Activated T-helper 1 cell treated with anti-CD3 and anti-CD28 coated beads, Interleukin-12 subunit alpha, Interleukin-12 subunit beta, Interleukin-2, Interleukin-4 antibody, amounts not matched to agents 30 ng/mL and 10 ng/mL and 1 ng/mL, durations not matched to agents 14 hours and 24 hours and 36 hours (primary cell): ENCODE data around the gene HYAL2. TPM values are rescaled to one million over a fixed set of nuclear protein-coding genes. Genes with fewer than 3 reads are reported as not detected.
A peak's percentile ranks its signal among the peaks of the same experiment; 100 is the strongest.
"Not testable (repeated sequence)": the region's sequence is repeated elsewhere in the genome, so short reads cannot be mapped to it uniquely, and the experiment has no call there.

Source experiments
- DNase-seq: peaks from one replicate; pipeline ENCODE4 v3.0.0; 2021; ENCODE audit warnings: low spot score
- H3K27ac Mint-ChIP-seq: one replicate; pipeline ENCODE4 v1.8.0; 2021; ENCODE audit warnings: mild to moderate bottlenecking, mixed read lengths
- H3K27me3 Mint-ChIP-seq: one replicate; pipeline ENCODE4 v1.8.0; 2022; ENCODE audit warnings: mild to moderate bottlenecking, moderate library complexity, mixed read lengths; ENCODE audit not compliant: insufficient read depth
- H3K36me3 Mint-ChIP-seq: one replicate; pipeline ENCODE4 v1.8.0; 2021; ENCODE audit warnings: low read depth, mixed read lengths
- H3K4me1 Mint-ChIP-seq: one replicate; pipeline ENCODE4 v1.8.0; 2021; ENCODE audit warnings: low read depth, mixed read lengths
- H3K4me3 Mint-ChIP-seq: one replicate; pipeline ENCODE4 v1.8.0; 2021; ENCODE audit warnings: mild to moderate bottlenecking, moderate library complexity, mixed read lengths
- H3K9me3 Mint-ChIP-seq: one replicate; pipeline ENCODE4 v1.8.0; 2021; ENCODE audit warnings: mixed read lengths
- intact Hi-C: fragments of 100-400 bp; cut with micrococcal nuclease; formaldehyde crosslinking; loops from one replicate; pipeline ENCODE4 v1.15.1; 2024
- total RNA-seq: library from RNA; stranded (reverse); gene quantifications from 2 replicates; pipeline ENCODE4 v1.2.3, GENCODE V29; 2022

The HYAL2 gene
- total RNA-seq, 1 donor from 2014 or later, result 15.5 TPM

- no peak overlapping the region for H3K27ac Mint-ChIP-seq
- intact Hi-C loops, result loop anchor here (1.0 kb wide), 5 partner anchors 13 to 152 kb away; no protein-coding TSS in a partner anchor
- H3K27me3 Mint-ChIP-seq, result peaks cover 39% of the 10 kb centered on the region
- DNase-seq, result peak; percentile 82
- peaks cover 21% of the 10 kb centered on the region for H3K4me1 Mint-ChIP-seq
- peak overlapping the region; percentile 71 for H3K4me3 Mint-ChIP-seq
- no peaks in the 10 kb centered on the region for H3K36me3 Mint-ChIP-seq
- H3K9me3 Mint-ChIP-seq, result no peaks in the 10 kb centered on the region
These were observed 49.4 kb downstream of the HYAL2 start for GRCh38 chr3:50272911-50273688.

DNA sequence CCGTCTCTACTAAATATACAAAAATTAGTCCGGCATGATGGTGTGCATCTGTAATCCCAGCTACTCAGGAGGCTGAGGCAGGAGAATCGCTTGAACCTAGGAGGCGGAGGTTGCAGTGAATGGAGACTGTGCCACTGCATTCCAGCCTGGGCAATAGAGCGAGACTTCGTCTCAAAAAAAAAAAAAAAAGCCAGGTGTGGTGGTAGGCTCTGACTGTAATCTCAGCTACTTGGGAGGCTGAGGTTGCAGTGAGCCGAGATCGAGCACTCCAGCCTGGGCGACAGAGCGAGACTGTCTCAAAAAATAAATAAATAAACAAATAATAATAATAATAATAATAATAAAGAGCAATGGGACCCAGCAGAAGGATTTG lies 50.0 kb downstream of the HYAL2 start:
- H3K36me3 Mint-ChIP-seq, H3K9me3 Mint-ChIP-seq, H3K27ac Mint-ChIP-seq, DNase-seq, H3K4me3 Mint-ChIP-seq, intact Hi-C loops: not testable (repeated sequence)
- peaks cover 36% of the 10 kb centered on the region for H3K27me3 Mint-ChIP-seq
- H3K4me1 Mint-ChIP-seq, result peaks cover 21% of the 10 kb centered on the region

DNA sequence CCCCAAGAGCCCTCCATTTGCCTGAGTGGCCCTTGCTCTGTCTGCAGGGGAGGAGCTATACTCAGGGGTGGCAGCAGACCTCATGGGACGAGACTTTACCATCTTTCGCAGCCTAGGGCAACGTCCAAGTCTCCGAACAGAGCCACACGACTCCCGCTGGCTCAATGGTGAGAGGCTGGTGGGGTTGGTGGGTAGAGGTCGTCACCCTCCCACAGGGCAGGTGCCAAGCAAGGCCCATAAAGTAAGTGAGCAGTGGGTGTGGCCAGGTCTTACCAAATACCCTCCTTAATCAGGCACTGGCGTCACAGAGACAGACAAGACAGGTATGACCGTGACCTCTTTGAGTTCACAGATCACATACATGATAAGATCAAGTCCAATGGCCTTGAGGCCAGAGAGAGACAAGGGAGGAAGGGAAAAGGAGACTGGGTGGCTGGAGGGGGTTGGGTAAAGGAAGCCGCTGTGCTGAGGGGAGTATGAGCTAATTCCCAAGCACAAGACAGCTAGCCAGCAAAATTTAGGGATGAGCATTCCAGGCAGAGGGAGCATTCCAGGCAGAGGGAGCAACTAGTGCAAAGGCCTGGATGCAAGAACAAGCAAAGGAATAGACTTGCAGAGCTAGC lies 51.1 kb downstream of the HYAL2 start:
- H3K4me3 Mint-ChIP-seq, result no peak overlapping the region
- H3K4me1 Mint-ChIP-seq, result peaks cover 21% of the 10 kb centered on the region
- DNase-seq, result no peak
- H3K27ac Mint-ChIP-seq, result no peak overlapping the region
- no peaks in the 10 kb centered on the region for H3K9me3 Mint-ChIP-seq
- H3K36me3 Mint-ChIP-seq, result no peaks in the 10 kb centered on the region
- peaks cover 34% of the 10 kb centered on the region for H3K27me3 Mint-ChIP-seq
- intact Hi-C loops, result no loop called here

DNA sequence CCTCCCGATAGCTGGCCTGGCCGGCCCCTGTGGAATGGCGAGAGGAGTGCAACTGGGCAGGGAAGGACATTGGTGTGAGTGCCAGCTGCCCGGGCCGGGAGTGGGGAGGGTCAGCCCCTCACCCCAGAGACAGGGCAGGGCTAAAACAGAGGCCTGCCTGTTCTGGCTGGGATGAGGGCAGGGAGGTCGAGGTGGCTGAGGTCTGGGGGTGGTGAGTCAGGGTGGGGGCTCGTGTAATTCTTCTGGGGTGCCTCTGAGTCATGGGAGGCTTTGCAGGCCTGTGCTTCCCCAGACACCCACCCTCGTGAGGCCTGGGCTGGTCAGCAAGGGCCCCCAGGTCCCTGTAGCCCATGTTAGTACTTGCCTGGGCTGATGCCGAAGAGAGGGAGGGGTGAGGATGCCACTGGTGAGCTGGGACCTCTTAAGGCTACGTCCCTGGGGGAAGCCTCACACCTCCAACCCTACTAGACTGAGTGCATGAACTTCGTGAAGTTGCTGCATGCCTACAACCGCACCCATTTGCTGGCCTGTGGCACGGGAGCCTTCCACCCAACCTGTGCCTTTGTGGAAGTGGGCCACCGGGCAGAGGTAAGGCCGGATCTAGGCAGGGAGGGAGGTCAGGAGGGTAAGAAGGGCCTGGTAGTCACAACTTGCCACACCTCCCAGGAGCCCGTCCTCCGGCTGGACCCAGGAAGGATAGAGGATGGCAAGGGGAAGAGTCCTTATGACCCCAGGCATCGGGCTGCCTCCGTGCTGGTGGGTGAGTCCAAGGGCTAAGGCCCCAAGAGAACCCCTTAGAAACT lies 51.9 kb downstream of the HYAL2 start:
- intact Hi-C loops, result no loop called here
- no peaks in the 10 kb centered on the region for H3K9me3 Mint-ChIP-seq
- no peak overlapping the region for H3K27ac Mint-ChIP-seq
- peaks cover 16% of the 10 kb centered on the region for H3K4me1 Mint-ChIP-seq
- H3K36me3 Mint-ChIP-seq, result no peaks in the 10 kb centered on the region
- DNase-seq, result no peak
- H3K4me3 Mint-ChIP-seq, result no peak overlapping the region
- peaks cover 31% of the 10 kb centered on the region for H3K27me3 Mint-ChIP-seq

DNA sequence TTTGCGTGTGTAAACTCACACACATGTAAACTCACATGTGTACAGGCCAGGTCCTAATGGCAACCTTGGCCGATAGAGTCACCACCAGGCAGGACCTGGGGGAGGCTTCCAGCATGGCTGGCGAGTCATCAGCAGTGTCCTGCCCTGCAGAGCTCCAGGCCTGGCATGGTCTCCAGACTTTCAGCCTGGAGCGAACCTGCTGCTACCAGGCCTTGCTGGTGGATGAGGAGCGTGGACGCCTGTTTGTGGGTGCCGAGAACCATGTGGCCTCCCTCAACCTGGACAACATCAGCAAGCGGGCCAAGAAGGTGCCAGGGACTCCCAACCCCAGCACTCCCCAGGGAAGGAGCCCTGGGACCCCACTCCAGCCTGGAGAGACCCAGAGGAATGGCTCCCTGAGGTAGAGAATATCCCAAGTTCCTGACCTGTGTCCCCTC lies 52.5 kb downstream of the HYAL2 start:
- no peak for DNase-seq
- Mint-ChIP-seq H3K4me3 (no peak overlapping the region), H3K27me3 (peaks cover 26% of the 10 kb centered on the region), H3K9me3 (no peaks in the 10 kb centered on the region), H3K27ac (no peak overlapping the region), H3K4me1 (peaks cover 13% of the 10 kb centered on the region), H3K36me3 (no peaks in the 10 kb centered on the region)
- intact Hi-C loops, result no loop called here

GRCh38 chr3:50269460-50269859 lies 53.1 kb downstream of the HYAL2 start:
- DNase-seq, result no peak
- Mint-ChIP-seq H3K36me3 (no peaks in the 10 kb centered on the region), H3K9me3 (no peaks in the 10 kb centered on the region), H3K27me3 (peaks cover 23% of the 10 kb centered on the region), H3K4me3 (no peak overlapping the region), H3K4me1 (peaks cover 10% of the 10 kb centered on the region), H3K27ac (no peak overlapping the region)
- intact Hi-C loops, result no loop called here

GRCh38 chr3:50268703-50269451 lies 53.7 kb downstream of the HYAL2 start, which contains the start of gene SEMA3B:
SEMA3B (plus strand) TSS chr3:50269147; CDS start chr3:50269241, 94 bp downstream.
- intact Hi-C loops, result no loop called here
- Mint-ChIP-seq H3K27me3 (peaks cover 18% of the 10 kb centered on the region), H3K36me3 (no peaks in the 10 kb centered on the region), H3K4me1 (peaks cover 5% of the 10 kb centered on the region), H3K9me3 (no peaks in the 10 kb centered on the region), H3K4me3 (no peak within 1 kb of the TSS), H3K27ac (no peak within 1 kb of the TSS)
- no peak for DNase-seq

- Mint-ChIP-seq H3K9me3 (no peaks in the 10 kb centered on the region), H3K4me1 (peaks cover 5% of the 10 kb centered on the region), H3K4me3 (no peak overlapping the region), H3K27ac (no peak overlapping the region), H3K27me3 (peaks cover 18% of the 10 kb centered on the region), H3K36me3 (no peaks in the 10 kb centered on the region)
- intact Hi-C loops, result no loop called here
- no peak for DNase-seq
These were observed 54.3 kb downstream of the HYAL2 start for GRCh38 chr3:50268276-50268675.

Other genes starting within 250 kb of the HYAL2 start
- 157 and 162 TPM in 2 replicates for gene RBM5, start 233.8 kb downstream of the HYAL2 start, total RNA-seq
- gene SEMA3F, start 167.4 kb downstream of the HYAL2 start, total RNA-seq, result 0.21 and 0.42 TPM in 2 replicates
- gene GNAT1, start 131.1 kb downstream of the HYAL2 start, total RNA-seq, result not detected in 2 replicates
- not detected in 2 replicates for gene SLC38A3, start 117.5 kb downstream of the HYAL2 start, total RNA-seq
- 237 and 238 TPM in 2 replicates for gene GNAI2, start 86.5 kb downstream of the HYAL2 start, total RNA-seq
- gene SEMA3B, start 53.6 kb downstream of the HYAL2 start, total RNA-seq, result 0.49 and 1.0 TPM in 2 replicates
- gene LSMEM2, start 43.7 kb downstream of the HYAL2 start, total RNA-seq, result not detected in 2 replicates
- gene IFRD2, start 30.3 kb downstream of the HYAL2 start, total RNA-seq, result 215 TPM in 2 replicates
- 7.9 and 8.0 TPM in 2 replicates for gene HYAL3, start 23.3 kb downstream of the HYAL2 start, total RNA-seq
- gene NAA80, start 23.3 kb downstream of the HYAL2 start, total RNA-seq, result 18.1 and 19.6 TPM in 2 replicates
- gene HYAL1, start 19.2 kb downstream of the HYAL2 start, total RNA-seq, result 0.12 and 0.36 TPM in 2 replicates
- gene TUSC2, start 5.5 kb upstream of the HYAL2 start, total RNA-seq, result 27.9 and 29.9 TPM in 2 replicates
- gene RASSF1, start 18.1 kb upstream of the HYAL2 start, total RNA-seq, result 57.6 and 60.3 TPM in 2 replicates
- 1.5 and 1.7 TPM in 2 replicates for gene ZMYND10, start 23.0 kb upstream of the HYAL2 start, total RNA-seq
- gene NPRL2, start 28.0 kb upstream of the HYAL2 start, total RNA-seq, result 43.7 and 46.6 TPM in 2 replicates
- gene CYB561D2, start 28.1 kb upstream of the HYAL2 start, total RNA-seq, result 30.0 and 35.9 TPM in 2 replicates
- gene TMEM115, start 36.8 kb upstream of the HYAL2 start, total RNA-seq, result 23.6 and 25.4 TPM in 2 replicates
- 0.52 and 0.78 TPM in 2 replicates for gene CACNA2D2, start 180.9 kb upstream of the HYAL2 start, total RNA-seq
- 21.5 and 21.9 TPM in 2 replicates for gene C3orf18, start 245.0 kb upstream of the HYAL2 start, total RNA-seq
- gene HEMK1, start 246.8 kb upstream of the HYAL2 start, total RNA-seq, result 54.1 and 58.0 TPM in 2 replicates